Fibroblast of skin of back (primary cell): ENCODE measurements around the gene AQP12B.
"Not testable (repeated sequence)": the region's sequence is repeated elsewhere in the genome, so short reads cannot be mapped to it uniquely, and the experiment has no call there.

Experiments used
- DNase-seq: peaks from one replicate; pipeline ENCODE4 v3.0.0-alpha.2; 2013

Gene AQP12B

DNA sequence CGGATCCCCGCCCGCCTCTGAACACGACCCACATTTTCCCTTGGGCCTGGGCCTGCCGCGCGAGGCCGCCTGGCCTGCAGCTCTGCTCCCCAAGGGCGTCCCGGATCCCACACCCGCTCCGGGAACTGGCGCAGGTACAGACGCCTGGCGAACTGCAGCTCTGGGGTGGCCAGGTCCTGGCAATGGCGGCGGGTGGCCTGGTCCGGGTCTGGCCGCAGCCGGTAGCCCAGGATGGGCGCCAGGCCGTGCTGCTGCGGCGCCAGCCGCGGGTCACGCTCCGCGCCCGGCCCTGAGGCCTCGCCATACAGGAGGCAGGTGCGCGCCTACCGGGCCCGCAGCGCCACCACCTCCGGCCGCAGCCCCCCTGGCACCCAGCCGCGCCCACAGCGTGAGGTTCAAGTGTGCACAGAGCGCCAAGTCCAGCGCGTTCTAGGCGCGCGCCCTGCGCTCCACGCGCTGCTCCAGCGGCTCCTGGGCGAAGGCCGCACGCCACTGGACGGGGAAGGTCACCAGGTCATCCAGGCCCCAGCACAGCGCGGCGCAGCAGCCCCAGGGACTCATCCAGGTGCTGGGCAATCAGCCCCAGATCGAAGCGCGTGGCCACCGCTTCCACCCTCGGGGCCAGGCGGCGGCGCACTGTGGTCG is 18.5 kb upstream of the AQP12B start:
- DNase-seq: no peak

DNA sequence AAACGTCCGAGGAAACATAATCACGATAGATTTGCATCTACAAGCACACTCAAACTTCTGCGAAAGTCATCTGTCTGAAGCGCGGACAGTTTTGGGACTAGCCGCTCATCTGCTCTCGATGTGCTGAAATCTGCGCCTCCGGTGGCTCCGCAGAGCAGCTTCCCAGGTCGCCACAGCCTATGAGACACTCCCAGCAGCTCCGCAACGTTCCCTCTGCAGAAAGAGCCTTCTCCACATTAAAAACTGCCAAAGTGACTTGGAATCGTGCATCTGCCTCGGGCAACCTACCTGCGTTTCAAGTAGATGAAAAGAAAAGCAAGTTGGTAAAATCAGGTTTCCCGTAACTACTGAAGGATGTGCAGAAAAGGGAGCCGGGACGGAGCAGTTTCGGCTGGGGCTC is 17.9 kb upstream of the AQP12B start:
- not testable (repeated sequence) for DNase-seq

DNA sequence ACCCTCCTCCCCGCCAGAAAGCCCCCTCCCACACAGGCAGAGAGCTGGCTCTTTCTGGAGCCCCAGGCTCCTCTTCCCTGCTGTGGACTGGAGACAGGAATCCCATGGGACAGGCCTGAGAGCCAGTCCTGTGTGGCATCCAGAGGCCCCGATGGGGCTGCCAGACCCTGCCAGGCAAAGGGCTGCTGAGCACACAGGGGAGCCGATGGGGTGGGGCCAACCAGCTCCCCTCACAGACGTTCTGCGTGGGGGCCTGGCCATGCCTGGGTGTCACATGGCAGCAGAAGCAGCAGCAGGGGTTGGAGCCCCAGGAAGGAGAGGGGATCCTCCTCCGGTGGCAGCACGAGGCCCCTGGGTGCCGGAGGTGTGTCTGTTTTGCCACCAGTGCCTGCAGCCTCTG is 17.1 kb upstream of the AQP12B start:
- DNase-seq: not testable (repeated sequence)

- DNase-seq: not testable (repeated sequence)
Measured at GRCh38 chr2:240698852-240699561, 16.3 kb upstream of the AQP12B start.

GRCh38 chr2:240696469-240696868 is 13.8 kb upstream of the AQP12B start:
- DNase-seq: not testable (repeated sequence)

- DNase-seq: not testable (repeated sequence)
Measured at GRCh38 chr2:240695593-240695992, 12.9 kb upstream of the AQP12B start.

DNA sequence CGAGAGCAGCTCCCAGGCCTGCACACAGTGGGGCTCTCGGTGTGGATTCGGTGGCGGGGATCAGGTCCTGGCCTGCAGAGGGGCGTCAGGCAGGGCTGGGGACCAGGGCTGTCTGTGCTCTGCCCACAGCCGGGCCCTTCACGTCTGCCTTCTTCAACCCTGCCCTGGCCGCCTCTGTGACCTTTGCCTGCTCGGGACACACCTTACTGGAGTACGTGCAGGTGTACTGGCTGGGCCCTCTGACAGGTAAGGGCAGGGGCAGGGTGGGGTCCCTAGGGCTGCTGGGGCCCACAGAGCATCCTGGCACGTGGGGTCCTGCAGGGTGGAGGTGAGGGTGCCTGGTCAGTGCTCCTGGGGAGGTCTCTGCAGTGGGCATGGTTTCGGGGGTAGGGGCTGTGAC is 11.6 kb upstream of the AQP12B start:
- not testable (repeated sequence) for DNase-seq

- not testable (repeated sequence) for DNase-seq
Measured at GRCh38 chr2:240692583-240693561, 10.2 kb upstream of the AQP12B start.

DNA sequence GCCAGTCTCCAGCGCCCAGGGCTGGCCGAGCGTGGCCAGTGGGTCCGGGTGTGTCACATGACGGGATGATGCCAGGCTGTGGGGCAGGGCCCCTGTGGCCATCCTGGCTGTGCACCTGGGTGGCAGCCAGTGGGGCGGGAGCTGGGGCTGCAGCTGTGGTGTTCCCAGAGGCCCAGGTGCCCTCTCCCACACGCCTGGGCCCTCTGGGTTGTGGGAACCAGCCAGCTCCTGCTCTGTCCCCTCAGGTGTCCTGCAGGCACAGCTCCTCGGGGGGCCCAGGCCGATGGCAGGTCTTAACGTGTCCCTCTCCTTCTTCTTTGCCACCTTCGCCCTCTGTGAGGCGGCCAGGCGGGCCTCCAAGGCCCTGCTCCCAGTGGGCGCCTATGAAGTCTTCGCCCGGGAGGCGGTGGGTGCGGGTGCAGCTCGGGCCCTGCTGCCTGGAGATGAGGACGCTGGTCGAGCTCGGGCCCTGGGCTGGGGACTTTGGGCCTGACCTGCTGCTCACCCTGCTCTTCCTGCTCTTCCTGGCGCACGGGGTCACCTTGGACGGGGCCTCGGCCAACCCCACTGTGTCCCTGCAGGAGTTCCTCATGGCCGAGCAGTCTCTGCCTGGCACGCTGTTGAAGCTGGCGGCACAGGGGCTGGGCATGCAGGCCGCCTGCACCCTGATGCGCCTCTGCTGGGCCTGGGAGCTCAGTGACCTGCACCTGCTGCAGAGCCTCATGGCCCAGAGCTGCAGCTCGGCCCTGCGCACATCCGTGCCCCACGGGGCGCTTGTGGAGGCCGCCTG is 9.1 kb upstream of the AQP12B start, which contains the start of gene AQP12A:
Gene AQP12A, plus strand, starts transcription at position 236 of the 790 bp plus-strand sequence. Its CDS starts 48 bp downstream, at position 284.
- DNase-seq: not testable (repeated sequence)

- not testable (repeated sequence) for DNase-seq
Measured at GRCh38 chr2:240691075-240691427, 8.4 kb upstream of the AQP12B start.

DNA sequence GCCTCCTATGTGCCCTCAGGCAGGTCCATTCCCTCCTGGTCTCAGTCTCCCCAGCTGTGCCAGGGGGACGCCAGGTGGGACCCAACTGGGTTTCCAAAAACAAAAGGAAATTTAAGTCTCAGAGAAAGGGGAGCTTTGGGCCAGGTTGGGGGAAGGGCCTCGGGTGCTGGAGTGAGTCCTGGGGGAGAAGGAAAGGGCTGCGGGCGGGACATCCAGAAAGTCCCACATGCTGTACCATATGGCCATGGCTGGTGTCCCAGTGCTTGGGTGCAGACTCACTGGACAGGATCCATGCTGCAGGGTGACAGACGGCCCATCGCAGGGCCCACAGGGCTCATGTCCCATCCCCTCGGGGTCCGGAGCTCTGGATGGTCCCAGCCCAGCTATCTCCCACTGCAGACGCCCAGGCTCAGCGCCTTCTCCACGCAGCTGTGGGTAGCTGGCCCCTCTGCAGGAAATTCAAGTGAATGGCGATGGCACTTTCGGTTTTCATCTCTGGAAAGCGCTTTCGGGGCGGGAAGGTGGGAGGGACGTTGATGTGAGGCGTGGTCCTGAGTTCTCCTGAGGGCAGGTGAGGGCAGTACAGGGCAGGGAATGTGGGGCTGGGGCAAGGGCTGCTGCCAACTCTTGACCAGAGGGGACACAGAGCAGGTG is 7.9 kb upstream of the AQP12B start:
- not testable (repeated sequence) for DNase-seq

- DNase-seq: no peak
Measured at GRCh38 chr2:240689975-240690374, 7.3 kb upstream of the AQP12B start.

DNA sequence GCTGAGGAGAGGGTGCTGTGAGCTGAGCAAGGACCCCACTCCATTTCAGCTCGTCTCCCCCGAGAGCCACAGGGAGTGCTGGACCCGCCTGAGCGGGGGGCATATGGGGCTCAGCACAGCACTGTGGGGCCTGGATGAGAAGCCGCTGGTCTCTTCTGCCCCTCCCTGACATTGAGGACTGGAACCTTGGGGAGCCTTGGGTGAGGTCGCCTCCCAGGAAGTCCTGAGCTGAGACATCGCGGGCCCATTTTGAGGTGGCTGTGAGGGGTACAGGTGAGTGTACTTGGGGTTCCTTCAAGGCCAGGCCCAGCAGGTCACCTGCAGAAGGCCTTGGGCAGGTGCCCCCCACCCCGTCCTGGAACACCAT is 5.9 kb upstream of the AQP12B start:
- DNase-seq: no peak

GRCh38 chr2:240687741-240688552 is 5.3 kb upstream of the AQP12B start:
- DNase-seq: no peak

GRCh38 chr2:240687045-240687740 is 4.5 kb upstream of the AQP12B start:
- DNase-seq: no peak

DNA sequence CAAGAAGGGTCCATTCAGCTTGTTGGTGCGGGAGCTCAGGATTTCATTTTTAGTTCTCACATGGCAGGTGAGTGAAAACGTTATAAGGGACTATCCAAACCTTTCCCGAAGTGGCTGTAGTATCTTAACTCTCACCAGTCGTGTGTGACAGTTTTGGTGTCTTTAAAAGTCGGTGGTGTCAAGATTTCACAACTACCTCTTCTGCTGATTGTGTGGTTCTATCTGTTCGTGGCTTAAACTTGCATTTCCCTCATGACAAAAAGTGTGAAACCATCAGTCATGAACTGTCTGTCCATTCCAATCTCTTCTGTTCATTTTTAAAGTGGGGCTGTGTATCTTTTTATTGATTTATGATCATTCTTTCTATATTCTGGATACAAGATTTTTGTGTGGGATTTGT is 3.8 kb upstream of the AQP12B start:
- DNase-seq: no peak

DNA sequence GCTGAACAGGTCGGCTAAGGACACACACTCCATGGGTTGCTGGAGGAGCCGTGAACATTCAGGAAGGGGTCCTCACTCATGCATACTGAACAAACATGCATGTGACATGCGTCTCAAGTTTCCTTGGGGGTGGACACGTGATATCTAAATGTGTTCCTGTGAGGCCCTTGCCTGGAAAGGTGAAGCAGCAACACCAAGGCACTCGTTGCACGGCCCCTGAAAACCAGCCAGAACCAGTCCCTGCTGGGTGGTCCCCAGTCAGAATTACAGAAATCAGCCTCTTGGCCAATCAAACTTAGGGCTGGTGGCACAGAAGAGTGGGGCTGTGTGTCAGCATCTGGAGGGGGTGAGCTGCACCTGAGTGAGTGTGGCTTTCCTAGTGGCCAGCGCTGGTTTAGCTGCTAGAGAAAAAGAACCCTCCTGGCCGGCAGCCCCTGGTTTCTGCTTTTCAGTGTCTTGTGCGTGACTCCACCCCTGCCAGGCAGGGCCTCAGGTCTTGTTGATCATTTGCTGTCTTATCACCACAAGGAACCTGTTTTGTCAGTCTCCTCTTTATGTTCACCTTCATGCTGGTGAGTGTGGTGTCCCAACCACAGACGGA is 3.2 kb upstream of the AQP12B start:
- no peak for DNase-seq

DNA sequence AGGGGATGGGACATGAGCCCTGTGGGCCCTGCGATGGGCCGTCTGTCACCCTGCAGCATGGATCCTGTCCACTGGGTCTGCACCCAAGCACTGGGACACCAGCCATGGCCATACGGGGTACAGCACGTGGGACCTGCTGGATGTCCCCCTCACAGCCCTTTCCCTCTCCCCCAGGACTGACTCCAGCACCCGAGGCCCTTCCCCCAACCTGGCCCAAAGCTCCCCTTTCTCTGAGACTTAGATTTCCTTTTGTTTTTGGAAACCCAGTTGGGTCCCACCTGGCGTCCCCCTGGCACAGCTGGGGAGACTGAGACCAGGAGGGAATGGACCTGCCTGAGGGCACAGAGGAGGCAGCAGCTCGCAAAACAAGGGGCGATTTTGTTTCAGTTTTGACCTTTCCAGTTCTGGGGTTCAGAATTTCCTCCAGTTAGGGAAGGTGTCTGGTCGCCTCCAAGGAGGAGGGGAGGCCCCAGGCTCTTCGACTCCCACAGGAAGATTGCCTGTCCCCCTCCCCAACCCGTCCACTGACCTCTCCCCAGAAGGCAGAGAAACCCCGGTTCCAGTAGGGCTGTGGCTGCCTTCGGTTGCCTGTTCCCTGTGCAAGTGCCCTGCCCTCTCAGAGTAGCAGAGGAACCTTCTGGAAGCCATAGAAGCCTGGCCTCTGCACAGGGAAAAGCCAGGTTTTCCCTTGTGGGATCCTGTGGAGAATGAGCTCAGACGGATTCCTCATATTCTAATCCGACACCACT is 1.5 kb upstream of the AQP12B start:
- not testable (repeated sequence) for DNase-seq
